HG03342 (cell line): Measurements from ENCODE around the gene RAB3C.
"Not testable (repeated sequence)": the region's sequence is repeated elsewhere in the genome, so short reads cannot be mapped to it uniquely, and the experiment has no call there.

Experiments
- ATAC-seq: cut with Tn5 transposase; IDR thresholded peaks from one replicate; pipeline ENCODE4 v1.9.1; 2021; ENCODE audit warnings: mild to moderate bottlenecking, moderate library complexity; ENCODE audit not compliant: unreplicated experiment

RAB3C gene

GRCh38 chr5:58600613-58601012 is 17.7 kb downstream of the RAB3C start:
- not testable (repeated sequence) for ATAC-seq

GRCh38 chr5:58602889-58603288 is 20.0 kb downstream of the RAB3C start:
- ATAC-seq: not testable (repeated sequence)

- no peak for ATAC-seq
Observed at GRCh38 chr5:58606064-58606463, 23.2 kb downstream of the RAB3C start.

GRCh38 chr5:58615972-58616371 is 33.1 kb downstream of the RAB3C start:
- ATAC-seq: no peak

- no peak for ATAC-seq
Observed at GRCh38 chr5:58617241-58617640, 34.4 kb downstream of the RAB3C start.

- no peak for ATAC-seq
Observed at GRCh38 chr5:58620336-58620735, 37.5 kb downstream of the RAB3C start.

- no peak for ATAC-seq
Observed at GRCh38 chr5:58622936-58623871, 40.3 kb downstream of the RAB3C start.

- no peak for ATAC-seq
Observed at GRCh38 chr5:58628626-58629025, 45.8 kb downstream of the RAB3C start.

- ATAC-seq: no peak
Observed at GRCh38 chr5:58629271-58630159, 46.6 kb downstream of the RAB3C start.

- ATAC-seq: no peak
Observed at GRCh38 chr5:58631895-58632294, 49.0 kb downstream of the RAB3C start.

GRCh38 chr5:58635416-58635815 is 52.5 kb downstream of the RAB3C start:
- no peak for ATAC-seq

GRCh38 chr5:58640011-58640410 is 57.1 kb downstream of the RAB3C start:
- no peak for ATAC-seq

- no peak for ATAC-seq
Observed at GRCh38 chr5:58641533-58641932, 58.7 kb downstream of the RAB3C start.

- no peak for ATAC-seq
Observed at GRCh38 chr5:58648846-58649245, 66.0 kb downstream of the RAB3C start.

- ATAC-seq: no peak
Observed at GRCh38 chr5:58649716-58650115, 66.8 kb downstream of the RAB3C start.

GRCh38 chr5:58653521-58653920 is 70.6 kb downstream of the RAB3C start:
- no peak for ATAC-seq

- no peak for ATAC-seq
Observed at GRCh38 chr5:58666141-58666540, 83.3 kb downstream of the RAB3C start.

- ATAC-seq: no peak
Observed at GRCh38 chr5:58666598-58667581, 84.0 kb downstream of the RAB3C start.

- ATAC-seq: no peak
Observed at GRCh38 chr5:58670582-58670981, 87.7 kb downstream of the RAB3C start.

GRCh38 chr5:58671155-58671554 is 88.3 kb downstream of the RAB3C start:
- ATAC-seq: no peak
